K562 (cell line): ENCODE measurements around the gene ECSIT. TPM values are rescaled to one million over a fixed set of nuclear protein-coding genes. Genes with fewer than 3 reads are reported as not detected.

ENCODE experiments used
- ATAC-seq: fragments of 200-7000 bp; cut with Tn5 transposase; 3 replicates; pipeline ENCODE4 v1.9.1; 2020; ENCODE audit warnings: moderate library complexity
- BruUV-seq: library from RNA; stranded (reverse); fragments of 400-500 nt; replicated peaks from 2 replicates; lab custom pipeline; 2021; lab: Mats Ljungman, UMichigan
- CTCF ChIA-PET: fragments of 300-600 bp; formaldehyde crosslinking; extraction: SDS; loops from one replicate; lab custom pipeline; 2021; ENCODE audit warnings: low intra/inter-chr PET ratio; lab: Yijun Ruan, JAX
- POLR2A ChIA-PET: fragments of 300-600, 350-650 bp; sonication (Branson Sonifier 250); formaldehyde crosslinking; extraction: SDS; loops from one replicate; lab custom pipeline; 2021; ENCODE audit warnings: antibody characterized with exemption, inconsistent platforms; lab: Yijun Ruan, JAX
- DNase-seq, 4 experiments: peaks; one replicate each; pipeline versions ENCODE4 v3.0.0 to v3.0.0-alpha.2; 2011 to 2018; ENCODE audit warnings: low spot score in 3 of 4, mixed read lengths in 3 of 4; ENCODE audit errors: extremely low read depth in 1 of 4
- FAIRE-seq: peaks from 2 replicates; lab custom pipeline; 2011; peaks lifted over from hg19 to GRCh38; lab: Jason Lieb, UNC
- H2AFZ ChIP-seq: 2 replicates; pipeline ENCODE4 v1.6.0; 2011; ENCODE audit warnings: low read depth, low read length, control low read depth, inconsistent platforms
- H3K27ac ChIP-seq: fragments of 200-600 bp; 3 replicates; pipeline ENCODE4 v1.8.0; 2011; ENCODE audit warnings: low read depth, mild to moderate bottlenecking, control low read depth, inconsistent platforms, low read length, moderate library complexity, mixed read lengths; ENCODE audit errors: extremely low read depth
- H3K27me3 ChIP-seq, 2 experiments: fragments of 300-600 bp in 1 of 2; 2 replicates in 1 of 2; 3 replicates in 1 of 2; pipeline versions ENCODE4 v1.6.0 to v1.8.0; 2011; ENCODE audit warnings: inconsistent platforms in 2 of 2, low read length in 2 of 2, mild to moderate bottlenecking in 1 of 2, mixed read lengths in 1 of 2, moderate library complexity in 1 of 2; ENCODE audit not compliant: control insufficient read depth in 2 of 2, insufficient read depth in 2 of 2
- H3K36me3 ChIP-seq: fragments of 300-600 bp; 3 replicates; pipeline ENCODE4 v1.8.0; 2011; ENCODE audit warnings: mild to moderate bottlenecking, low read length, inconsistent platforms; ENCODE audit not compliant: control insufficient read depth, insufficient read depth
- H3K4me1 ChIP-seq, 2 experiments: fragments of 200-600 bp in 1 of 2; replicated peaks in 1 of 2; 2 replicates in 1 of 2; 3 replicates in 1 of 2; pipeline versions ENCODE4 v1.5.1 to v1.8.0; 2011; ENCODE audit warnings: inconsistent platforms in 2 of 2, low read length in 2 of 2, mild to moderate bottlenecking in 1 of 2, mixed read lengths in 1 of 2, moderate library complexity in 1 of 2; ENCODE audit not compliant: control insufficient read depth in 2 of 2, insufficient read depth in 2 of 2
- H3K4me2 ChIP-seq: 2 replicates; pipeline ENCODE4 v1.6.1; 2011; ENCODE audit warnings: low read length, control low read depth, inconsistent platforms, mixed read lengths; ENCODE audit not compliant: insufficient read depth
- H3K4me3 ChIP-seq: fragments of 200-600 bp; sonication (generic), shearing (Covaris generic); 2 replicates; pipeline ENCODE4 v1.5.1; 2016; ENCODE audit warnings: control low read depth, inconsistent platforms
- H3K79me2 ChIP-seq: fragments of 200-600 bp; 3 replicates; pipeline ENCODE4 v1.8.0; 2011; ENCODE audit warnings: low read length, inconsistent platforms; ENCODE audit not compliant: control insufficient read depth, insufficient read depth
- H3K9ac ChIP-seq, 2 experiments: 2 replicates each; pipeline versions ENCODE4 v1.6.0 to v1.6.1; 2011; ENCODE audit warnings: low read depth in 2 of 2, low read length in 2 of 2, control low read depth in 1 of 2, inconsistent platforms in 1 of 2, mild to moderate bottlenecking in 1 of 2, mixed read lengths in 1 of 2; ENCODE audit not compliant: insufficient read depth in 1 of 2
- H3K9me1 ChIP-seq: one replicate; pipeline ENCODE4 v1.6.0; 2011; ENCODE audit warnings: inconsistent platforms, mild to moderate bottlenecking, low read length, moderate library complexity; ENCODE audit not compliant: control insufficient read depth, insufficient read depth
- H3K9me3 ChIP-seq: replicated peaks from 2 replicates; pipeline ENCODE4 v1.5.1; 2011; ENCODE audit warnings: low read depth, low read length, inconsistent platforms; ENCODE audit not compliant: control insufficient read depth, insufficient read depth
- H4K20me1 ChIP-seq: replicated peaks from 2 replicates; pipeline ENCODE4 v1.6.1; 2011; ENCODE audit warnings: low read length, inconsistent platforms, mixed read lengths; ENCODE audit not compliant: control insufficient read depth, insufficient read depth
- CSDE1 ChIP-seq, 2 experiments: fragments of 450-650 bp; IDR thresholded peaks; 2 replicates each; pipeline ENCODE4 v1.6.1; 2016; ENCODE audit warnings: mild to moderate bottlenecking in 1 of 2
- ETS1 ChIP-seq: conservative IDR thresholded peaks from 2 replicates; pipeline ENCODE4 v1.6.1; 2011; ENCODE audit warnings: low read depth, mild to moderate bottlenecking, low read length; ENCODE audit not compliant: control insufficient read depth
- JUNB ChIP-seq: fragments of 450-650 bp; formaldehyde crosslinking; conservative IDR thresholded peaks from 2 replicates; pipeline ENCODE4 v1.4.0; 2020; ENCODE audit warnings: mild to moderate bottlenecking
- RBFOX2 ChIP-seq: fragments of 200-400 bp; formaldehyde crosslinking; IDR thresholded peaks from 2 replicates; pipeline ENCODE4 v1.6.1; 2017; ENCODE audit warnings: low read depth, mild to moderate bottlenecking, low read length, moderate library complexity
- TGIF2 ChIP-seq: sonication (generic); formaldehyde crosslinking; IDR thresholded peaks from 2 replicates; pipeline ENCODE4 v1.8.1; 2022; ENCODE audit warnings: mild to moderate bottlenecking, missing genetic modification reagents, moderate library complexity
- WGBS: fragments of 100-300 bp; shearing (Covaris generic); methylation state at CpG from one replicate; pipeline ENCODE4 v1.1.6; 2016; ENCODE audit warnings: low coverage, mixed read lengths; ENCODE audit not compliant: insufficient coverage; ENCODE audit errors: missing lambda C conversion rate; 5-methylcytosine and 5-hydroxymethylcytosine counted together
- in situ Hi-C: fragments of 300-500 bp; cut with MboI; formaldehyde crosslinking; loops from 4 replicates; pipeline ENCODE4 v1.15.0; 2018; ENCODE audit warnings: inconsistent platforms, mixed read lengths
- intact Hi-C: fragments of 100-400 bp; cut with micrococcal nuclease; formaldehyde crosslinking; loops from 2 replicates; pipeline ENCODE4 v1.14.2; 2022
- polyA plus RNA-seq, 8 experiments: library from polyadenylated mRNA; depleted of rRNA in 4 of 8; stranded (reverse) in 5 of 8; unstranded in 3 of 8; fragments of >200 nt; fragmentation: Nextera tagmentation in 2 of 8; fragmentation: Illumina TruSeq in 1 of 8; extraction: Ambion mirVana in 2 of 8; extraction: Trizol in 1 of 8; gene quantifications; 2 replicates each; pipeline versions ENCODE4 v1.2.1 to v1.2.3, GENCODE V29; 2011 to 2014; ENCODE audit warnings: inconsistent platforms in 1 of 8, missing spikeins in 1 of 8
- total RNA-seq, 7 experiments: library from RNA; depleted of rRNA in 6 of 7; stranded (reverse); fragments of >200 nt in 6 of 7; fragmentation: Illumina TruSeq in 2 of 7; extraction: Trizol in 2 of 7; gene quantifications; 2 replicates each; pipeline versions ENCODE4 v1.2.1 to v1.2.3, GENCODE V29; 2011 to 2021; ENCODE audit warnings: low replicate concordance in 1 of 7
- TF ChIP-seq, protein P1 (sequence below): fragments of 250-450 bp; sonication (Bioruptor Pico); IDR thresholded peaks from 2 replicates; pipeline ENCODE4 v1.8.0; 2022; ENCODE audit warnings: inconsistent platforms
- TF ChIP-seq, protein P2 (sequence below): IDR thresholded peaks from 2 replicates; pipeline ENCODE4 v1.6.1; 2016; ENCODE audit warnings: missing genetic modification characterization, missing compliant biosample characterization

ECSIT gene
- total and polyA plus RNA-seq, 9 of the 15 experiments (the other 6 are each of a cell fraction or from before 2014, with no cell fraction given) = 1.1 to 82.5 (median 43.9) TPM

DNA sequence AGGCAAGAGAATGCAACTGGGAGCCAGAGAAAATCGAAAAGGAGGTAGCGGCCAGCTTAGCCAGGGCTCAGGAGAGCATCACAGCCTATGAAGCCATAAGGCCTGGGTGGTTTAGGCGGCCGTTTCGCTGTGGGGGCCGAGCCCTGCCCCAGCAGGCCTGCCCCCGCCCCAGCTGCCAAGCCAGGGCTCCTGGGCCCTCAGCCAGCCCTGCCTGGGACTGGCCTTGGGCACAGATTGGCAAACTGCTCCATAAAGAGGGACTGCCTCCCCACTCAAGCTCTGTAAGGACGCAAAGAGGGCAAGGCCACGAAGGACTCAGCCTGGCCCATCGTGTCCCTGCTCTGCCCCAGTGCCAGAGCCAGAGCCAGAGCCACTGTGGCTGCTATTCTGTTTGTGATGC lies 33.5 kb downstream of the ECSIT start (continued):
- TF ChIP-seq, protein P1, sequence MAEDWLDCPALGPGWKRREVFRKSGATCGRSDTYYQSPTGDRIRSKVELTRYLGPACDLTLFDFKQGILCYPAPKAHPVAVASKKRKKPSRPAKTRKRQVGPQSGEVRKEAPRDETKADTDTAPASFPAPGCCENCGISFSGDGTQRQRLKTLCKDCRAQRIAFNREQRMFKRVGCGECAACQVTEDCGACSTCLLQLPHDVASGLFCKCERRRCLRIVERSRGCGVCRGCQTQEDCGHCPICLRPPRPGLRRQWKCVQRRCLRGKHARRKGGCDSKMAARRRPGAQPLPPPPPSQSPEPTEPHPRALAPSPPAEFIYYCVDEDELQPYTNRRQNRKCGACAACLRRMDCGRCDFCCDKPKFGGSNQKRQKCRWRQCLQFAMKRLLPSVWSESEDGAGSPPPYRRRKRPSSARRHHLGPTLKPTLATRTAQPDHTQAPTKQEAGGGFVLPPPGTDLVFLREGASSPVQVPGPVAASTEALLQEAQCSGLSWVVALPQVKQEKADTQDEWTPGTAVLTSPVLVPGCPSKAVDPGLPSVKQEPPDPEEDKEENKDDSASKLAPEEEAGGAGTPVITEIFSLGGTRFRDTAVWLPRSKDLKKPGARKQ (CRISPR knock-in tag) = no peak
- TF ChIP-seq JUNB (CRISPR knock-in tag) = no peak

- intact Hi-C loops = loop anchor here (5.0 kb wide), 1 partner anchor 43 kb away; the partner anchor contains the start of gene CNN1
- no peak for FAIRE-seq
- no peaks in the 10 kb centered on the region for H3K9me3 ChIP-seq
- peaks cover 7 to 34% of the 10 kb centered on the region in 2 experiments; a peak in 4 of 5 replicates for H3K4me1 ChIP-seq
- no peak for ATAC-seq
- 94% methylated on average over 19 of the region's 27 CpGs for WGBS
- H3K36me3 ChIP-seq = peaks cover 11% of the 10 kb centered on the region; the same call in 2 of the 3 replicates
- POLR2A ChIA-PET = interaction anchor here (0.6 to 1.4 kb wide), 2 partner anchors 94 to 120 kb away, joined by 3 to 5 read pairs; partner anchors contain the start of gene SWSAP1
- H3K9ac ChIP-seq = peak overlapping the region in 1 of 2 experiments; percentile 52; a peak in 1 of 4 replicates
- H3K27me3 ChIP-seq = no peaks in the 10 kb centered on the region
- no peaks in the 10 kb centered on the region for H3K79me2 ChIP-seq
- no peak overlapping the region for H3K4me2 ChIP-seq
- no peaks in the 10 kb centered on the region for H3K9me1 ChIP-seq
- peaks cover 4% of the 10 kb centered on the region; the same call in 1 of the 2 replicates for H4K20me1 ChIP-seq
- BruUV-seq = no TSS peak
- H2AFZ ChIP-seq = no peak overlapping the region
- no peak for DNase-seq
- TF ChIP-seq CSDE1 (IDR thresholded peaks at IDR 0.05) (no peak), ETS1 (no peak), RBFOX2 (0 out of 2 replicates have a peak, but pooled peaks have one; percentile 15), TGIF2 (no peak)
- TF ChIP-seq, protein P2, sequence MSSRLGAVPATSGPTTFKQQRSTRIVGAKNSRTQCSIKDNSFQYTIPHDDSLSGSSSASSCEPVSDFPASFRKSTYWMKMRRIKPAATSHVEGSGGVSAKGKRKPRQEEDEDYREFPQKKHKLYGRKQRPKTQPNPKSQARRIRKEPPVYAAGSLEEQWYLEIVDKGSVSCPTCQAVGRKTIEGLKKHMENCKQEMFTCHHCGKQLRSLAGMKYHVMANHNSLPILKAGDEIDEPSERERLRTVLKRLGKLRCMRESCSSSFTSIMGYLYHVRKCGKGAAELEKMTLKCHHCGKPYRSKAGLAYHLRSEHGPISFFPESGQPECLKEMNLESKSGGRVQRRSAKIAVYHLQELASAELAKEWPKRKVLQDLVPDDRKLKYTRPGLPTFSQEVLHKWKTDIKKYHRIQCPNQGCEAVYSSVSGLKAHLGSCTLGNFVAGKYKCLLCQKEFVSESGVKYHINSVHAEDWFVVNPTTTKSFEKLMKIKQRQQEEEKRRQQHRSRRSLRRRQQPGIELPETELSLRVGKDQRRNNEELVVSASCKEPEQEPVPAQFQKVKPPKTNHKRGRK (tag) = no peak
- TF ChIP-seq, all 486 proteins: peak for 1
- no peak overlapping the region for H3K4me3 ChIP-seq
- no peak overlapping the region for H3K27ac ChIP-seq
- CTCF ChIA-PET = interaction anchor here (1.4 kb wide), 1 partner anchor 13 kb away, joined by 4 read pairs; no protein-coding TSS in a partner anchor
- in situ Hi-C loops = loop anchor here (5.0 kb wide), 1 partner anchor 93 kb away; no protein-coding TSS in a partner anchor
Observed at GRCh38 chr19:11494634-11495285, 34.2 kb downstream of the ECSIT start.
